Keratinocyte (primary cell): ENCODE results near the gene TNNT1. TPM values are rescaled to one million over a fixed set of nuclear protein-coding genes. Genes with fewer than 3 reads are reported as not detected.
"Not testable (repeated sequence)": the region's sequence is repeated elsewhere in the genome, so short reads cannot be mapped to it uniquely, and the experiment has no call there.

Experiments
- DNase-seq: peaks from one replicate; pipeline ENCODE4 v3.0.0-alpha.2; 2011; ENCODE audit warnings: low read depth, missing footprints, low spot score
- FAIRE-seq: peaks from 2 replicates; lab custom pipeline; 2011; peaks lifted over from hg19 to GRCh38; lab: Jason Lieb, UNC
- H2AFZ ChIP-seq: 2 replicates; pipeline ENCODE4 v1.6.0; 2012; ENCODE audit warnings: low read length, control low read depth, inconsistent platforms; ENCODE audit not compliant: control insufficient read depth
- H3K27ac ChIP-seq: 2 replicates; pipeline ENCODE4 v1.5.1; 2011; ENCODE audit warnings: low read length; ENCODE audit not compliant: control insufficient read depth, insufficient read depth
- H3K27me3 ChIP-seq: 3 replicates; pipeline ENCODE4 v1.6.0; 2011; ENCODE audit warnings: low read length; ENCODE audit not compliant: control insufficient read depth, insufficient read depth; ENCODE audit errors: extremely low read depth
- H3K36me3 ChIP-seq, 2 experiments: 2 replicates in 1 of 2; 3 replicates in 1 of 2; pipeline ENCODE4 v1.5.1; 2011; ENCODE audit warnings: low read length in 2 of 2, mild to moderate bottlenecking in 1 of 2; ENCODE audit not compliant: control insufficient read depth in 2 of 2, insufficient read depth in 2 of 2; ENCODE audit errors: extremely low read depth in 1 of 2
- H3K4me1 ChIP-seq: 3 replicates; pipeline ENCODE4 v1.5.1; 2011; ENCODE audit warnings: low read length; ENCODE audit not compliant: control insufficient read depth, insufficient read depth; ENCODE audit errors: extremely low read depth
- H3K4me2 ChIP-seq: 3 replicates; pipeline ENCODE4 v1.6.0; 2011; ENCODE audit warnings: low read depth, low read length; ENCODE audit not compliant: control insufficient read depth, insufficient read depth; ENCODE audit errors: extremely low read depth
- H3K4me3 ChIP-seq, 3 experiments: fragments of 200-600 bp in 1 of 3; sonication (generic) in 1 of 3; 2 replicates in 2 of 3; 3 replicates in 1 of 3; pipeline ENCODE4 v1.5.1; 2011 to 2016; ENCODE audit warnings: low read length in 3 of 3, mild to moderate bottlenecking in 3 of 3, control low read depth in 2 of 3, inconsistent platforms in 1 of 3, low read depth in 1 of 3, mixed read lengths in 1 of 3, mixed run types in 1 of 3, moderate library complexity in 1 of 3; ENCODE audit not compliant: control insufficient read depth in 2 of 3, insufficient read depth in 2 of 3; ENCODE audit errors: extremely low read depth in 1 of 3
- H3K79me2 ChIP-seq: 2 replicates; pipeline ENCODE4 v1.6.0; 2012; ENCODE audit warnings: low read length; ENCODE audit not compliant: control insufficient read depth, insufficient read depth
- H3K9ac ChIP-seq: 3 replicates; pipeline ENCODE4 v1.6.0; 2011; ENCODE audit warnings: low read length; ENCODE audit not compliant: control insufficient read depth, insufficient read depth; ENCODE audit errors: extremely low read depth
- H3K9me1 ChIP-seq: 3 replicates; pipeline ENCODE4 v1.6.0; 2011; ENCODE audit warnings: low read length; ENCODE audit not compliant: control insufficient read depth, insufficient read depth; ENCODE audit errors: extremely low read depth
- H3K9me3 ChIP-seq: 2 replicates; pipeline ENCODE4 v1.5.1; 2012; ENCODE audit warnings: low read depth, low read length; ENCODE audit not compliant: control insufficient read depth
- H4K20me1 ChIP-seq: 3 replicates; pipeline ENCODE4 v1.6.0; 2011; ENCODE audit warnings: low read length; ENCODE audit not compliant: control insufficient read depth, insufficient read depth; ENCODE audit errors: extremely low read depth
- EZH2 ChIP-seq: IDR thresholded peaks from one replicate; pipeline ENCODE4 v1.6.1; 2012; ENCODE audit warnings: inconsistent platforms, mild to moderate bottlenecking, low read length, moderate library complexity
- dilution Hi-C: fragments of 300-500 bp; cut with MboI; formaldehyde crosslinking; loops from one replicate; pipeline ENCODE4 v1.7.0; 2020; ENCODE audit warnings: low sequenced_read_pairs; ENCODE audit not compliant: extremely low pct_ligation_motif_present
- polyA plus RNA-seq, 5 experiments: library from polyadenylated mRNA; depleted of rRNA in 3 of 5; stranded (reverse) in 3 of 5; stranded (forward) in 1 of 5; unstranded in 1 of 5; fragments of >200 nt; gene quantifications; 1 replicate in 1 of 5; 2 replicates in 3 of 5; 3 replicates in 1 of 5; pipeline versions ENCODE4 v1.2.1 to v1.2.3, GENCODE V29; 2011 to 2012; ENCODE audit warnings: missing spikeins in 2 of 5, low read depth in 1 of 5, low replicate concordance in 1 of 5
- TF ChIP-seq, protein P1 (sequence below), 3 experiments: IDR thresholded peaks in 1 of 3; conservative IDR thresholded peaks in 1 of 3; optimal IDR thresholded peaks in 1 of 3; 2 replicates in 2 of 3; 3 replicates in 1 of 3; pipeline versions ENCODE3 to v1.5.1; 2011; ENCODE audit warnings: low read length in 3 of 3, mild to moderate bottlenecking in 3 of 3, moderate library complexity in 2 of 3, control low read depth in 1 of 3, inconsistent platforms in 1 of 3; ENCODE audit not compliant: insufficient read depth in 2 of 3; ENCODE audit errors: extremely low read depth in 1 of 3

The TNNT1 gene
- polyA plus RNA-seq, 1 donor (not counting 4 experiments of a cell fraction or from before 2014, with no cell fraction given) = 99.6 TPM

DNA sequence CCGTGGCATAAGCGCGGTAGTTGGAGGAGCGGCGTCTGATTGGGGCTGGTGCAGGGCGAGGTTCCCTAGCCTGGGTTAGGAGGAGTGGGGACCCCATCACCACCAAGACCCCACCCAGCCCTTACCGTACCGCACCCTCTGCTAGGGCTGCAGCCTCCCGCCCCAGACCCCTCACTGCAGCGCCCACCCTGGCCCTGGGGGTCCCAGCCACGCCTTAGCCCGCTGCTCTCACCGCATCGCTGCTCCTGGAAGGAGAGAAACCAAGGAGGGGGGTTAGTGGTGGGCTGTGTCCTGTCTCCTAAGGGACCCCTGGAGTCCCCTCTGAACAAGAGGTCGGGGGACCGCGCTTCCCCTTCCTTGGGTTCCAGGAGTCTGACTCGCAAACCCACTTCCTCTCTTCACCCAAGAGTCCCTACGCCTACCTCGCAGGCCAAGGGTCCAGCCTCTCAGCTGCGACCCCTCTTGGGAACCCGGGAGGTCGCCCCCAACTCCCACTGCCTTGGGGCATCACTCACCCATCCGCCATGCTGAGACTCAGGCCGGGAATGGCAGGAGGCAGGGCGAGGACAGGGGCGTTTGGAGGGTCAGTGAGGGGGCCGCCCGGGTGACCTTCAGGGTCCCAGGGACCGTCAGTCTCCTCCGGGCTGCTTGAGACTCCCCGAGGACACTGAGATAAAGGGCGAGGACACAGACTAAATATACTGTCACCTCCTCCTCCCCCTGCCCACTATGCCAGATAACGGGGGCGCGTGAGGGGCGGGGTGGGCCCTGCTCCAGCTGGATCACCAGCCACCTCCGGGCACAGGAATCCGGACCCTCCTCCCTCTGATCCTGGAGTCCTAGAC lies 8.3 kb upstream of the TNNT1 start, which contains the start of gene TNNI3:
Gene TNNI3 (minus strand): TSS at position 669 of the 845 bp plus-strand sequence. CDS start 143 bp downstream, at position 526.
- no peak for DNase-seq

DNA sequence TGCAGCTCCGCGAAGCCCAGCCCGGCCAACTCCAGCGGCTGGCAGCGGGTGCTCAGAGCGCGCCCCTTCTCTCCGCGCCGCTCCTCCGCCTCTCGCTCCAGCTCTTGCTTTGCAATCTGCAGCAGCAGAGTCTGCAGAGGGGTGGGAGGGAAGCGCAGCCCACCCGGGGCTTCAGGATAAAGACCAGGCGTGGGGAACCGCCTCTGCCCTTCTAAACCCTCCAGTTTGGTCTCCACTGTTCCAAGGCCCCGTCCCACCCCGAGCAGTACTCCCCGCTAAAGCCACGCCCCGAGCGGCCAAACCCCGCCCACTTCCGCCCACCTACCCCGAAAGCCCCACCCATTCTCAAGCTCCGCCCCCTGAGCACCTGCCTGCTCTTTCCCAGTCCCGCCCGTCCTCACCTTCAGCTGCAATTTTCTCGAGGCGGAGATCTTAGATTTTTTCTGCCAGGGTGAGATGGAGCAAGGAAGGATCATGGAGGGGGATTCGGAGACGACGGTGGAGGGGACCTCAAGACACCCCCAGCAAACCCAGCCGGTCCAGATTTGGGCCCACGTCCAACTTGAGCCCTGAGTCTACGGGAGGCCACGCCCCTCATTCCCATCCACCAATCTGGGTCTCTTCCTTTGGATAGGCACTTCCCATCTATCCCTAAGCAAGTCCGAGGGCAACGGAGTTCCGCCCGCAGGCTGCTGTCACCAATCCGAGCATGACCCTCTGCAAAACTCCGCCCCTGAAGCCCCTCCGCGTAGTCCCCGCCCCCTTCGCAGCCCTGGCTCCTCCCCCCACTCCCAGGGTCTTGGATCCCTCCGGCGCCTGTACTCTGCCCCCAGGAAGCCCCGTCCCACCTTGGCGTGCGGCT lies 7.4 kb upstream of the TNNT1 start:
- Histone ChIP-seq H3K4me1 (peaks cover 22% of the 10 kb centered on the region), H3K4me3 (peak overlapping the region in 2 of 3 experiments; percentile 34 to 48), H3K9me3 (no peaks in the 10 kb centered on the region), H3K27ac (no peak overlapping the region), H3K27me3 (no peaks in the 10 kb centered on the region), H3K4me2 (peak overlapping the region; percentile 58), H3K79me2 (no peaks in the 10 kb centered on the region), H2AFZ (peak overlapping the region; percentile 56), H4K20me1 (no peaks in the 10 kb centered on the region), H3K36me3 (no peaks in the 10 kb centered on the region), H3K9ac (no peak overlapping the region), H3K9me1 (no peaks in the 10 kb centered on the region)
- FAIRE-seq = no peak
- DNase-seq = no peak
- no peak for TF ChIP-seq EZH2
- TF ChIP-seq, protein P1, sequence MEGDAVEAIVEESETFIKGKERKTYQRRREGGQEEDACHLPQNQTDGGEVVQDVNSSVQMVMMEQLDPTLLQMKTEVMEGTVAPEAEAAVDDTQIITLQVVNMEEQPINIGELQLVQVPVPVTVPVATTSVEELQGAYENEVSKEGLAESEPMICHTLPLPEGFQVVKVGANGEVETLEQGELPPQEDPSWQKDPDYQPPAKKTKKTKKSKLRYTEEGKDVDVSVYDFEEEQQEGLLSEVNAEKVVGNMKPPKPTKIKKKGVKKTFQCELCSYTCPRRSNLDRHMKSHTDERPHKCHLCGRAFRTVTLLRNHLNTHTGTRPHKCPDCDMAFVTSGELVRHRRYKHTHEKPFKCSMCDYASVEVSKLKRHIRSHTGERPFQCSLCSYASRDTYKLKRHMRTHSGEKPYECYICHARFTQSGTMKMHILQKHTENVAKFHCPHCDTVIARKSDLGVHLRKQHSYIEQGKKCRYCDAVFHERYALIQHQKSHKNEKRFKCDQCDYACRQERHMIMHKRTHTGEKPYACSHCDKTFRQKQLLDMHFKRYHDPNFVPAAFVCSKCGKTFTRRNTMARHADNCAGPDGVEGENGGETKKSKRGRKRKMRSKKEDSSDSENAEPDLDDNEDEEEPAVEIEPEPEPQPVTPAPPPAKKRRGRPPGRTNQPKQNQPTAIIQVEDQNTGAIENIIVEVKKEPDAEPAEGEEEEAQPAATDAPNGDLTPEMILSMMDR (optimal IDR thresholded peaks at IDR 0.05 in 1 of 3, IDR thresholded peaks at IDR 0.05 in 1 of 3, conservative IDR thresholded peaks at IDR 0.05 in 1 of 3; ENCODE audit: extremely low read depth in 1 of 3, insufficient read depth in 2 of 3, low read length in 3 of 3) = no peak
- dilution Hi-C loops = no loop called here

More for the DNA sequence above, 8.3 kb upstream of the TNNT1 start, which contains the start of gene TNNI3:
- Histone ChIP-seq H3K9me1 (no peaks in the 10 kb centered on the region), H3K27ac (no peak within 1 kb of the TSS), H3K79me2 (no peaks in the 10 kb centered on the region), H3K4me2 (peak within 1 kb of the TSS; percentile 82), H3K36me3 (no peaks in the 10 kb centered on the region), H2AFZ (no peak within 1 kb of the TSS), H3K9me3 (no peaks in the 10 kb centered on the region), H3K4me3 (peak within 1 kb of the TSS in 1 of 3 experiments; percentile 34), H4K20me1 (no peaks in the 10 kb centered on the region), H3K9ac (no peak within 1 kb of the TSS), H3K4me1 (peaks cover 22% of the 10 kb centered on the region), H3K27me3 (no peaks in the 10 kb centered on the region)
- TF ChIP-seq, protein P1 (optimal IDR thresholded peaks at IDR 0.05 in 1 of 3, IDR thresholded peaks at IDR 0.05 in 1 of 3, conservative IDR thresholded peaks at IDR 0.05 in 1 of 3; ENCODE audit: extremely low read depth in 1 of 3, insufficient read depth in 2 of 3, low read length in 3 of 3) = no peak
- TF ChIP-seq EZH2 = no peak
- FAIRE-seq = no peak
- dilution Hi-C loops = no loop called here

DNA sequence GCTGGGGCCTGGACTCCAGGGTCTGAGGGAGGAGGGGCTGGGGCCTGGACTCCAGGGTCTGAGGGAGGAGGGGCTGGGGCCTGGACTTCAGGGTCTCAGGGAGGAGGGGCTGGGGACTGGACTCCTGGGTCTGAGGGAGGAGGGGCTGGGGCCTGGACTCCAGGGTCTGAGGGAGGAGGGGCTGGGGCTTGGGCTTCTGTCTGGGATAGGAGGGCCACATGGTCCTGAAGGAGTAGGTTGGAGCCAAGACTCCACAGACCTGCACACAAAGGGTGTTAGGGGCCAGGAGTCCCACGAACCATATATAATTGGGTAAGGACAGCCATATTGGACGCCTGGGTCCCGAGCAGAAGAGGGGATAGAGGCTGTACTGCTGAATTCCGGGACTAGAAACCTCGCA lies 6.8 kb upstream of the TNNT1 start:
- dilution Hi-C loops, H3K27ac ChIP-seq, FAIRE-seq, H3K9ac ChIP-seq, H3K9me1 ChIP-seq, H4K20me1 ChIP-seq, DNase-seq, H3K9me3 ChIP-seq, H3K79me2 ChIP-seq, H3K27me3 ChIP-seq, H3K36me3 ChIP-seq: not testable (repeated sequence)
- H3K4me1 ChIP-seq = peaks cover 22% of the 10 kb centered on the region
- H2AFZ ChIP-seq = peak overlapping the region; percentile 56
- peak overlapping the region in 2 of 3 experiments; percentile 34 to 48 for H3K4me3 ChIP-seq
- H3K4me2 ChIP-seq = peak overlapping the region; percentile 58
